Stimulated activated CD8-positive, alpha-beta memory T cell treated with anti-CD3 and anti-CD28 coated beads, Interleukin-15, amount 100 ng/mL, for 24 hours (primary cell): ENCODE data around the gene AGAP3.

ENCODE experiments used
- DNase-seq: peaks from one replicate; pipeline ENCODE4 v3.0.0-alpha.2; 2020; ENCODE audit warnings: low read depth

AGAP3 gene

GRCh38 chr7:151137076-151137675, 50.9 kb downstream of the AGAP3 start:
- DNase-seq, result no peak

GRCh38 chr7:151137791-151138152, 51.5 kb downstream of the AGAP3 start:
- no peak for DNase-seq

GRCh38 chr7:151138153-151138851, 52.0 kb downstream of the AGAP3 start:
- no peak for DNase-seq

GRCh38 chr7:151139071-151139790, 53.0 kb downstream of the AGAP3 start:
- DNase-seq, result no peak

- no peak for DNase-seq
Observed at GRCh38 chr7:151139791-151140190, 53.5 kb downstream of the AGAP3 start.

- no peak for DNase-seq
Observed at GRCh38 chr7:151140826-151141225, 54.6 kb downstream of the AGAP3 start.

GRCh38 chr7:151141311-151141854, 55.1 kb downstream of the AGAP3 start:
- no peak for DNase-seq

GRCh38 chr7:151141855-151142685, 55.8 kb downstream of the AGAP3 start:
- no peak for DNase-seq

- no peak for DNase-seq
Observed at GRCh38 chr7:151142686-151143040, 56.4 kb downstream of the AGAP3 start.

GRCh38 chr7:151143261-151144015, 57.2 kb downstream of the AGAP3 start:
- DNase-seq, result no peak

- no peak for DNase-seq
Observed at GRCh38 chr7:151144387-151144786, 58.1 kb downstream of the AGAP3 start.

- DNase-seq, result no peak
Observed at GRCh38 chr7:151146761-151147160, 60.5 kb downstream of the AGAP3 start.

- DNase-seq, result no peak
Observed at GRCh38 chr7:151148319-151149259, 62.3 kb downstream of the AGAP3 start.

GRCh38 chr7:151150388-151150787, 64.1 kb downstream of the AGAP3 start:
- no peak for DNase-seq

- DNase-seq, result no peak
Observed at GRCh38 chr7:151152643-151153513, 66.6 kb downstream of the AGAP3 start.

GRCh38 chr7:151157645-151158329, 71.5 kb downstream of the AGAP3 start:
- DNase-seq, result no peak

GRCh38 chr7:151161757-151162156, 75.5 kb downstream of the AGAP3 start:
- DNase-seq, result no peak

- DNase-seq, result no peak
Observed at GRCh38 chr7:151166629-151167196, 80.4 kb downstream of the AGAP3 start.
